Astrocyte (in vitro differentiated cells and primary cell): Measurements from ENCODE around the gene ZNF407. TPM values are rescaled to one million over a fixed set of nuclear protein-coding genes. Genes with fewer than 3 reads are reported as not detected.

Experiments
- DNase-seq: peaks from one replicate; pipeline ENCODE4 v3.0.0-alpha.2; 2010; ENCODE audit warnings: low read depth
- FAIRE-seq: peaks from 2 replicates; lab custom pipeline; 2011; peaks lifted over from hg19 to GRCh38; lab: Jason Lieb, UNC
- H2AFZ ChIP-seq: 2 replicates; pipeline ENCODE4 v1.6.0; 2012; ENCODE audit warnings: low read depth, low read length, inconsistent platforms
- H3K27ac ChIP-seq: 2 replicates; pipeline ENCODE4 v1.5.1; 2011; ENCODE audit warnings: low read depth, low read length, inconsistent platforms
- H3K27me3 ChIP-seq: 2 replicates; pipeline ENCODE4 v1.6.0; 2011; ENCODE audit warnings: low read length, inconsistent platforms; ENCODE audit not compliant: insufficient read depth
- H3K36me3 ChIP-seq: 2 replicates; pipeline ENCODE4 v1.5.1; 2011; ENCODE audit warnings: low read length, inconsistent platforms; ENCODE audit not compliant: insufficient read depth
- H3K4me1 ChIP-seq: 2 replicates; pipeline ENCODE4 v1.5.1; 2011; ENCODE audit warnings: low read length, inconsistent platforms; ENCODE audit not compliant: insufficient read depth
- H3K4me2 ChIP-seq: 2 replicates; pipeline ENCODE4 v1.6.0; 2012; ENCODE audit warnings: low read length, inconsistent platforms
- H3K4me3 ChIP-seq: 2 replicates; pipeline ENCODE4 v1.5.1; 2011; ENCODE audit warnings: low read depth, mild to moderate bottlenecking, low read length, inconsistent platforms; ENCODE audit not compliant: insufficient read depth
- H3K79me2 ChIP-seq: 2 replicates; pipeline ENCODE4 v1.6.0; 2012; ENCODE audit warnings: mild to moderate bottlenecking, low read length, inconsistent platforms; ENCODE audit not compliant: insufficient read depth
- H3K9ac ChIP-seq: 2 replicates; pipeline ENCODE4 v1.6.0; 2012; ENCODE audit warnings: mild to moderate bottlenecking, low read length, inconsistent platforms
- H3K9me3 ChIP-seq: 2 replicates; pipeline ENCODE4 v1.5.1; 2012; ENCODE audit warnings: low read depth, mild to moderate bottlenecking, low read length, inconsistent platforms; ENCODE audit not compliant: insufficient read depth
- H4K20me1 ChIP-seq: 2 replicates; pipeline ENCODE4 v1.6.0; 2012; ENCODE audit warnings: low read length, inconsistent platforms; ENCODE audit not compliant: insufficient read depth
- H3K27ac Mint-ChIP-seq: one replicate; pipeline ENCODE4 v1.8.0; 2021; ENCODE audit warnings: mild to moderate bottlenecking, mixed read lengths; ENCODE audit not compliant: unreplicated experiment
- H3K27me3 Mint-ChIP-seq: one replicate; pipeline ENCODE4 v1.8.0; 2021; ENCODE audit warnings: low read depth, mixed read lengths; ENCODE audit not compliant: unreplicated experiment
- H3K36me3 Mint-ChIP-seq: one replicate; pipeline ENCODE4 v1.8.0; 2021; ENCODE audit warnings: low read depth, mixed read lengths; ENCODE audit not compliant: unreplicated experiment
- H3K4me1 Mint-ChIP-seq: one replicate; pipeline ENCODE4 v1.8.0; 2021; ENCODE audit warnings: low read depth, mixed read lengths; ENCODE audit not compliant: unreplicated experiment
- H3K4me3 Mint-ChIP-seq: one replicate; pipeline ENCODE4 v1.8.0; 2021; ENCODE audit warnings: mild to moderate bottlenecking, moderate library complexity, mixed read lengths; ENCODE audit not compliant: unreplicated experiment
- H3K9me3 Mint-ChIP-seq: one replicate; pipeline ENCODE4 v1.8.0; 2021; ENCODE audit warnings: mild to moderate bottlenecking, mixed read lengths; ENCODE audit not compliant: unreplicated experiment
- EZH2 ChIP-seq: IDR thresholded peaks from 2 replicates; pipeline ENCODE4 v1.6.1; 2012; ENCODE audit warnings: mild to moderate bottlenecking, low read length, inconsistent platforms; ENCODE audit not compliant: insufficient read depth
- total RNA-seq: library from RNA; stranded (reverse); gene quantifications from 2 replicates; pipeline ENCODE4 v1.2.1, GENCODE V29; 2021
- TF ChIP-seq, protein P1 (sequence below): IDR thresholded peaks from 2 replicates; pipeline ENCODE4 v1.5.1; 2011; ENCODE audit warnings: low read depth, mild to moderate bottlenecking, inconsistent platforms, low read length, moderate library complexity; ENCODE audit not compliant: insufficient read depth

Gene ZNF407
- total RNA-seq, 1 donor from 2014 or later = 13.8 TPM

DNA sequence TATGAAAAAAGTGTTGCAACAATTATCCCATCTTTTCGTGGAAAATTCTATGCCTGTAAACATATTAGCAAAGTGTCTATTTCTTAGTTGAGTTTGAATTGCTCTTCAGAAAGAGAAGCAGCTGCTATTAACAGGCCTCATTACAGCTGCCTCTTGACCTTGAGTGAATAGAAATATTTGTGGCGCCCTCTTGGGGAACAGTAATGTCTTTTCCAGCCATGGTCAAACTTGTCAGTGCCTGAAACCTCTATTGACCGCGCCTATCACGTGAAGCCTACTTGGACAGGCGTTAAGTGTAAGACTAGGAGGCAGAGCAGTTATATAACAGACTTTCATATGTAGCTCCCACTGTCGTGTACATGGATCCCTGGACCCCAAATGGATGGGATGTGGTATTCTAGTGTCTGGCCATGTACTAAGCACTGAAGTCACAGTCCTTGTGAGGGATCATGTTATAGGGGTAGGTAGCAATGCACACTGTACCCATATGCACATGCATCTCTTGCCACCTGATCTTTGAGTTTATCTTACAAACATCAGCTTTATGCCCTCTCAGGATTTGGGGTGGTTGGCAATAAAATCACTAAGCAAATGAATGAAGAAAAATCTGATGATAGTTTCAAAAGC lies 366.3 kb downstream of the ZNF407 start:
- Mint-ChIP-seq H3K27me3 (no peaks in the 10 kb centered on the region), H3K4me3 (no peak overlapping the region), H3K4me1 (peaks cover 5% of the 10 kb centered on the region), H3K36me3 (peaks cover 6% of the 10 kb centered on the region), H3K27ac (no peak overlapping the region), H3K9me3 (peaks cover 11% of the 10 kb centered on the region)
- H3K4me3 ChIP-seq = no peak overlapping the region
- no peak overlapping the region for H2AFZ ChIP-seq
- no peaks in the 10 kb centered on the region for H3K9me3 ChIP-seq
- H3K4me1 ChIP-seq = no peaks in the 10 kb centered on the region
- TF ChIP-seq, protein P1, sequence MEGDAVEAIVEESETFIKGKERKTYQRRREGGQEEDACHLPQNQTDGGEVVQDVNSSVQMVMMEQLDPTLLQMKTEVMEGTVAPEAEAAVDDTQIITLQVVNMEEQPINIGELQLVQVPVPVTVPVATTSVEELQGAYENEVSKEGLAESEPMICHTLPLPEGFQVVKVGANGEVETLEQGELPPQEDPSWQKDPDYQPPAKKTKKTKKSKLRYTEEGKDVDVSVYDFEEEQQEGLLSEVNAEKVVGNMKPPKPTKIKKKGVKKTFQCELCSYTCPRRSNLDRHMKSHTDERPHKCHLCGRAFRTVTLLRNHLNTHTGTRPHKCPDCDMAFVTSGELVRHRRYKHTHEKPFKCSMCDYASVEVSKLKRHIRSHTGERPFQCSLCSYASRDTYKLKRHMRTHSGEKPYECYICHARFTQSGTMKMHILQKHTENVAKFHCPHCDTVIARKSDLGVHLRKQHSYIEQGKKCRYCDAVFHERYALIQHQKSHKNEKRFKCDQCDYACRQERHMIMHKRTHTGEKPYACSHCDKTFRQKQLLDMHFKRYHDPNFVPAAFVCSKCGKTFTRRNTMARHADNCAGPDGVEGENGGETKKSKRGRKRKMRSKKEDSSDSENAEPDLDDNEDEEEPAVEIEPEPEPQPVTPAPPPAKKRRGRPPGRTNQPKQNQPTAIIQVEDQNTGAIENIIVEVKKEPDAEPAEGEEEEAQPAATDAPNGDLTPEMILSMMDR = peak; percentile 20
- TF ChIP-seq EZH2 = no peak
- FAIRE-seq (peak; percentile 45), DNase-seq (peak; percentile 18)
- no peaks in the 10 kb centered on the region for H3K27me3 ChIP-seq
- no peak overlapping the region for H3K9ac ChIP-seq
- H3K27ac ChIP-seq = no peak overlapping the region
- H4K20me1 ChIP-seq = no peaks in the 10 kb centered on the region
- H3K36me3 ChIP-seq = no peaks in the 10 kb centered on the region
- H3K4me2 ChIP-seq = no peak overlapping the region
- H3K79me2 ChIP-seq = no peaks in the 10 kb centered on the region

DNA sequence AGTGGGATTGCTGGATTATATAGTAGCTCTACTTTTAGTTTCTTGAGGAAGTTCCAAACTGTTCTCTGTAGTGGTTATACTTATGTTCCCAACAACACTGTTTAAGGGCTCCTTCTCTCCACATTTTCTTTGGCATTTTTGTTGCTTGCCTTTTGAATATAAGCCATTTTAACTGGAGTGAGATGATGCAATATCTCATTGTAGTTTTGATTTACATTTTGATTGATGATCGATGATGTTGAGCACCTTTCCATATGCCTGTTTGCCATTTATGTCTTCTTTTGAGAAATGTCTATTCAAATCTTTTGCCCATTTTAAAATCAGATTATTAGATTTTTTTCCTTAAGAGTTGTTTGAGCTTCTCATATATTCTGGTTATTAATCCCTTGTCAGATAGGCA lies 368.0 kb downstream of the ZNF407 start:
- no peak overlapping the region for H3K27ac ChIP-seq
- H3K4me3 ChIP-seq = no peak overlapping the region
- H3K4me1 ChIP-seq = no peaks in the 10 kb centered on the region
- no peaks in the 10 kb centered on the region for H4K20me1 ChIP-seq
- no peaks in the 10 kb centered on the region for H3K36me3 ChIP-seq
- no peaks in the 10 kb centered on the region for H3K79me2 ChIP-seq
- DNase-seq (no peak), FAIRE-seq (no peak)
- Mint-ChIP-seq H3K36me3 (peaks cover 3% of the 10 kb centered on the region), H3K4me1 (peaks cover 5% of the 10 kb centered on the region), H3K27ac (no peak overlapping the region), H3K9me3 (peaks cover 11% of the 10 kb centered on the region), H3K27me3 (no peaks in the 10 kb centered on the region), H3K4me3 (no peak overlapping the region)
- H2AFZ ChIP-seq = no peak overlapping the region
- no peak overlapping the region for H3K9ac ChIP-seq
- H3K4me2 ChIP-seq = no peak overlapping the region
- no peaks in the 10 kb centered on the region for H3K27me3 ChIP-seq
- no peak for TF ChIP-seq EZH2
- TF ChIP-seq, protein P1 = no peak
- H3K9me3 ChIP-seq = no peaks in the 10 kb centered on the region

DNA sequence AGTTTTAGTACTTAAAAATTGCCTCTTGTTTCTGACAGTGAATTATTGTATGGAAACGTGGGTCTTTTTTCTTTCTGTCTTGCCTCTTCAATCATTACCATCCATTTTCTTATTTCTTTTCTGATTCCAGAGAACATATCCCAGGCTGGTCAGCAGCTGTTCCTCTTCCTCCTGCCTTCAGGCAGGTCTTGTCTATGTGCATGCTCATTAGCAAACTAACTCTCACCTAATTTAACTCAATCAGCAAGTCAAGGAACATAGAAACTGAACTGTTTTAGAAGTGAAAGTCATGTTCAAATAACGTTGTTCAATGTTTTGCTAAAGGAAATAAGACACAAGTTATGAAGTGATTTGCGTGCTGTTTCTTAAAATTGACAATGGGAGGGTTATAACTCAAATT lies 369.8 kb downstream of the ZNF407 start:
- Mint-ChIP-seq H3K9me3 (peaks cover 11% of the 10 kb centered on the region), H3K4me1 (no peaks in the 10 kb centered on the region), H3K36me3 (peaks cover 6% of the 10 kb centered on the region), H3K4me3 (no peak overlapping the region), H3K27me3 (no peaks in the 10 kb centered on the region), H3K27ac (no peak overlapping the region)
- Histone ChIP-seq H3K9me3 (no peaks in the 10 kb centered on the region), H3K4me1 (no peaks in the 10 kb centered on the region), H4K20me1 (no peaks in the 10 kb centered on the region), H3K79me2 (no peaks in the 10 kb centered on the region), H3K4me3 (no peak overlapping the region), H3K27ac (no peak overlapping the region), H3K4me2 (no peak overlapping the region), H3K27me3 (no peaks in the 10 kb centered on the region), H3K36me3 (no peaks in the 10 kb centered on the region), H3K9ac (no peak overlapping the region), H2AFZ (no peak overlapping the region)
- DNase-seq (no peak), FAIRE-seq (no peak)
- TF ChIP-seq EZH2 = no peak
- TF ChIP-seq, protein P1 = no peak
